Heart left ventricle (tissue), 13 donors: Measurements from ENCODE around the gene NANP.

ENCODE experiments used
- CTCF ChIP-seq, 12 donors: fragments of 200-600 bp; sonication (generic) in 4 of 12; IDR thresholded peaks; one replicate each; pipeline versions ENCODE4 v1.5.0 to v1.8.0; 2018 to 2022; ENCODE audit warnings: antibody characterized with exemption in 12 of 12, mild to moderate bottlenecking in 5 of 12
- POLR2A ChIP-seq, 2 donors: fragments of 450-650 bp; IDR thresholded peaks; one replicate each; pipeline ENCODE4 v1.6.1; 2017; ENCODE audit warnings: antibody characterized with exemption in 2 of 2, mild to moderate bottlenecking in 2 of 2, moderate library complexity in 2 of 2
- donor health status: ischemic (EF 13 %, LVEDD 7.1; RV severe dilation, severe dysfunction).
- donor health status: DM: no; HTN: yes; CAD: no.
- donor health status: DM: no; HTN: no; CAD: no.
- donor health status: ischemic (EF 25% LVEDD 6.9; RV normal size, moderate dysfunction).
- donor health status: ischemic (EF 25% LVEDD 5.7; RV mildly dilated, moderate dysfunction).
- donor health status: ischemic (EF 35%, LVEDD 5.7; RV mildly dilated, moderate dysfunction).
- donor health status: nonischemic (EF 11% LVEDD 7.7; RV severe dilation, severe dysfunction).
- donor health status: DM: yes; HTN: yes; CAD: no.
- donor health status: PGD.
- donor health status: ischemic (EF 29% LVEDD 5.4; RV normal size, mild dysfunction).
- donor health status: nonischemic (EF 23%, LVEDD 6.1; RV moderate dilation, normal function).

- no peak for TF ChIP-seq CTCF (IDR thresholded peaks at IDR 0.05)
- no peak for TF ChIP-seq POLR2A (IDR thresholded peaks at IDR 0.05)
These were observed 46.1 kb upstream of the NANP start for GRCh38 chr20:25669826-25670422.
